GM20000 (cell line): ENCODE data around the gene PMS1.

Experiments used
- DNase-seq: peaks from one replicate; pipeline ENCODE4 v3.0.0; 2012; ENCODE audit warnings: low spot score
- CTCF ChIP-seq: IDR thresholded peaks from 2 replicates; pipeline ENCODE4 v1.5.1; 2012; ENCODE audit warnings: mild to moderate bottlenecking, control low read depth; ENCODE audit errors: extremely low read depth, missing control alignments

PMS1 gene

GRCh38 chr2:189901664-189902063 is 117.4 kb downstream of the PMS1 start:
- no peak for DNase-seq
- no peak for TF ChIP-seq CTCF

DNA sequence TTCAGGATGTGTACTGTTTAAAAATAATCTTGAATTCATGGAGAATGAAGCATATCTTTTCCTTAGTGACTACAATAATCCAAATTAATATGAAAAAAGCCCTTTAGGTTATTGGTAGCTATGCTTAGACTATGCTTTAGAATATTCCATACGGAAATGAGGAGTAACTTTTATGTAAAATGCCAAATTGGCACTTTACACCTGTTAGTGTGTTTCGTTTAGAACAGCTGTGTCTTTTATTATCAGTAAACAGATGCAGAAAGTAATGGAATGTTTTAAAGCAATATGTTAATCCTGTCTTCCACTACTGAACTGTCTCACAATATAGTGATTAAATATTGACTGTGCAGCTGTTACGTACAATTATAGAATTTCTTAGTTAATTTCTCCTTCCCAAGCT is 129.6 kb downstream of the PMS1 start:
- no peak for DNase-seq

DNA sequence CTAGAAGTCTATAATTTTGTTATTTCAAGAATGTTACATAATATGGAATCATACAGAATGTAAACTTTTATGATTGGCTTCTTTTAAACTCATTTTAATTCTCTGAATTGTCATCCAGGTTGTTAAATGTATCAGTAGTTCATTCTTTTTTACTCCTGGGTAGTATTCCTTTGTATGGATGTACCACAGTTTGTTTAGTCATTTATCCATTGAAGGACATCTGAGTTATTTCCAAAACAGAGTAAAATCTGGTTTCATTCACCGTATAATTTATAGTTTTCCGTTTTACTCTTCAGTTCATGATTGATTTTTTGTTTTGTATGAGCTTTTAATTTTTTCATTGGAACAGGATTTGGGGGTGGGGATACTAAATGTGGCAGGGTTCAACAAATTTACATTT is 132.4 kb downstream of the PMS1 start:
- TF ChIP-seq CTCF, result no peak
- no peak for DNase-seq

More for the DNA sequence above, 129.6 kb downstream of the PMS1 start:
- TF ChIP-seq CTCF, result no peak
